Measurements from ENCODE around the gene WSB1.
A peak's percentile ranks its signal among the peaks of the same experiment; 100 is the strongest.

DNA sequence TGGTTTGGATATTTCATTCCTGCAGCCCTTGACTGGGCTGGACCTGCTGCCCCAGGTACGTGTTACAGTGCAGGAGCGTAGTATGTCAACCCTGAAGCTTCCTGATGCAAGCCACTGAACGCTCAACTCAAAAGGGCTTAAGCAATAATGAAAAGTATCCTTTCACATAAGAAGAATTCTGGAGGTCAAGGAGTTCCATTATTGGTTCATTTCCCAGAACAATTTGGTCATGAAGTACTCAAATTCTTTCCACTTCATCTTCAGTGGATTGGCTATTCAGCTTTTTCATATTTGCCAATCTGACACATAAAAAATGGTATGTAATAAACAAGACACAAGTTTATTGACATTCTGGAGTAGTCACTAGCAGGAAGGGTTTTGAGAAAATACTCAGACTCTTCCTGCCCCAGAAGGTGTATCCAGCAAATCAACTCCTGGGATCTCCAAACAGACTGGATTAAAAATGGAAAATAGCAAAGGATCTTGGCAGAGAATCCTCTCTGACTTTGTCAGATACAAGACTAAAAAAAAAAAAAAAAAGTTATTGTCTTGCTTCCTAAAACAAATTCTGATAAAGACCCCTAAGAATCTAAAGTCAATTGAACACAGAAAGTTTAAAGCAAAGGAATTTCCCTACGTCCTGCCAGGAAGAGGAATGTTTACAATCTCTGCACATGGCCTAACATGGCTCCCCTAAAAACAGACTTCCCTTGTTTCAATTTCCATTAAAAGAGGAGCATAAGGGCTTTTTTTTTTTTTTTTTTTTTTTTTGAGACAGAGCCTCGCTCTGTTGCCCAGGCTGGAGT is 37.5 kb upstream of the WSB1 start:
- TF ChIP-seq, protein P1, sequence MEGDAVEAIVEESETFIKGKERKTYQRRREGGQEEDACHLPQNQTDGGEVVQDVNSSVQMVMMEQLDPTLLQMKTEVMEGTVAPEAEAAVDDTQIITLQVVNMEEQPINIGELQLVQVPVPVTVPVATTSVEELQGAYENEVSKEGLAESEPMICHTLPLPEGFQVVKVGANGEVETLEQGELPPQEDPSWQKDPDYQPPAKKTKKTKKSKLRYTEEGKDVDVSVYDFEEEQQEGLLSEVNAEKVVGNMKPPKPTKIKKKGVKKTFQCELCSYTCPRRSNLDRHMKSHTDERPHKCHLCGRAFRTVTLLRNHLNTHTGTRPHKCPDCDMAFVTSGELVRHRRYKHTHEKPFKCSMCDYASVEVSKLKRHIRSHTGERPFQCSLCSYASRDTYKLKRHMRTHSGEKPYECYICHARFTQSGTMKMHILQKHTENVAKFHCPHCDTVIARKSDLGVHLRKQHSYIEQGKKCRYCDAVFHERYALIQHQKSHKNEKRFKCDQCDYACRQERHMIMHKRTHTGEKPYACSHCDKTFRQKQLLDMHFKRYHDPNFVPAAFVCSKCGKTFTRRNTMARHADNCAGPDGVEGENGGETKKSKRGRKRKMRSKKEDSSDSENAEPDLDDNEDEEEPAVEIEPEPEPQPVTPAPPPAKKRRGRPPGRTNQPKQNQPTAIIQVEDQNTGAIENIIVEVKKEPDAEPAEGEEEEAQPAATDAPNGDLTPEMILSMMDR (IDR thresholded peaks at IDR 0.05; ENCODE audit: low read depth, low read length, missing input control) = no peak
- TF ChIP-seq TAF1 (conservative IDR thresholded peaks at IDR 0.05) = no peak
- peak in 1 of 2 donors; percentile 14 for TF ChIP-seq RXRA (IDR thresholded peaks at IDR 0.05)
- no peak for TF ChIP-seq RAD21 (IDR thresholded peaks at IDR 0.05)

Measured in liver (tissue), 3 donors.